GM19099 (cell line): ENCODE measurements around the gene PITPNC1.

Experiments
- POLR2A ChIP-seq: IDR thresholded peaks from 3 replicates; pipeline ENCODE4 v1.6.1; 2011; ENCODE audit warnings: low read depth; ENCODE audit not compliant: insufficient read length; ENCODE audit errors: extremely low read depth

PITPNC1 gene

DNA sequence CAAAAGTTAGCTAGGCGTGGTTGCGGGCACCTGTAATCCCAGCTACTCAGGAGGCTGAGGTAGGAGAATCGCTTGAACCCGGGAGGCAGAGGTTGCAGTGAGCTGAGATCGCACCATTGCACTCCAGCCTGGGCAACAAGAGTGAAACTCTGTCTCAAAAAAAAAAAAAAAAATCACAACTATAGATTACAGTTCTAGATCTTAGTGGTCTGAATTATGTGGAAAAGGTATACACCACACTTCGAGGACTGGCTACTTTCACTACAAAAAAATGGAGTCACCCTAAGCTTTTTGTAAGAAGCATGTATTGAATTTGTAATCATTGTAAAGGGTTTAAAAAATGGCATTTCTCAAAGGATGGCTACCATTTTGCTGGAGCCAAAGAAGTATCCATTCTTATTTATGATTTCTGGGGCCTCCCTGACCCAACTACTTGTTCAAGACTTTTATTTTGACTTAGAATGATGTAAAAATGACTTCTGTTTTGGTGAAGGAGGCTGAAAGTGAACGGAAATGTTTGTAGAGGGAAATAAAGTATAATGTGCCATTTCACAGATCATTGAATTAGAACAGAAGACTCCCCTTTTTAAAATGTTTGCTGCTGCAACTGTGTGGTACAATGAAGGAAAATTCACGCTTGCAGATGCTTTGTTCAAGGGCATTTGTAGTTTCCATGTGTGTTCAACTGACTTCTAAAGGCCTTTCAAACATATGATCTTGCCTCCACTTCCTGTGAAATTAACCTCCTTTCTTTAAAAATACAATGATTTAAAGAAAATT, 303.6 kb downstream of the PITPNC1 start:
- no peak for TF ChIP-seq POLR2A

DNA sequence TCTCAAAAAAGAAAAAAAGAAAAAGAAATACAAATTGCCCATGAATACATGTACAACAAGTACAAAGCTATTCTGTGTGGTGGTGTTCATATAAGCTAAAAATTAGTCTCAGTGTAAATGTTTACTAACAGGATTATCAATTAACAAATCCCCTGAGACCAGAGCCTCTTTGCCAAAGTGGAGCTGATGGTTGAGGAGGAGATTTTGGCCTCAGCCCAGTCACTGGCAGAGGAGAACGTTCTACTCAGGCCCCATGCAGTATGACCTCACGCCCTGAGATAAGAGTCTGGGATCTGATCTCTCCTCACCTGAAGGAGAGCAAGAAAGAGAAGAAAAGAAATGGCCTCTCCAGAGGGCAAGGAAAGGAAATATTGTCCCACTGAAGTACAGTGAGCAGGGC, 305.1 kb downstream of the PITPNC1 start:
- TF ChIP-seq POLR2A, result no peak

DNA sequence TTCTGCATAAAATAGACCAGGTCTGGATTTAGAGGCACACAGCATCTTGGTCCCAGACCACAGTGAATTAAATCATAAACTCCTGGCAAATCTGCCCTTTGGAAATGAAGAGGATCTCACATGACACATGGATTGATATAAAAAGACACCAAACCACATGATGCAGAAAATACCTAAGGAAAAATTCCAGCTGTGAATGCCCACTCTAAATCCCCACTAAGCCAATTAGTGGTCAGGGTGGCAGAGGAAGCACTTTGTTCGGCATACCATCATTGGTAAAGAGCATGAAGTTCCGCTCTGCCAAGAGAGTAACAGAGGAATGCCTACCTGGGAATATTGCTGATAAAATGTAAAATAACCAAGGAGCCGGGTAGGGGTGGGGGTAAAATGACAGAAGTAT, 308.3 kb downstream of the PITPNC1 start:
- no peak for TF ChIP-seq POLR2A

DNA sequence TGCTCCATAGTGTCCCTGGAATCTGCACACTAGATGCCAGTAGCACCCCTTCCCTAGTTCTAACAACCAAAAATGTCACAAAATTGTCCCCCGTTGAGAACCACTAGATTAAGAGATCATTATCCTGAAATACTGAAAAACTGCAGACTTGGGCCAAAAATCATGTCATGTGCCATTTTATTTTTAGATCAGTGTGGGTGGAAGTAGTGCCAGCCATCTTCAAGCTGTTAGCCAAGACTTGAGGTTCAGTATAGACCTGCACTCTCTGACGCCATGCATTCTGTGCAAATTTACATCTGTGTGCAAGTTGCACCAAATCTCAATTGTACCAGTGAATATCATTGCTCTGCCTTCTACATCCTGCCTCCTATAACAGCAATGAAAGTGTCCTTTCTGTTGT, 309.2 kb downstream of the PITPNC1 start:
- TF ChIP-seq POLR2A, result no peak

DNA sequence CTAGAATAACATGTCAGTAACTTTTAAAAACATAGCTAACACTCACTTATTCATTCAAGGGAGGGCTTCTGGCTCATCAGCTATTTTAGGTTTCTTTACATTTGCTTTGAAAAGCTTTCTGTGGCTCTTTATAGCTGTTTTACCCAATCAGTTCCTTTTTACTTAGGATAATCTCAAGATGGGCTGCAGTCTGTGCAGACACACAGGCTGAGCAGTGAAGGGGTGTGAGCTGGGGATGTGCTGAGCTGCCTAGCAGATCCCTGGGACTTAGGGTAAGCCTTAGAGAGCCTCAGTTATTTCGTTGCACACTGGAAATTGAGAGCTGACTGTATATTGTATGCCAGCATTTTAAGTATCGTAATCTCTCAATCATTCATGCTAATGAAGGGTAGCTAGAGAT, 310.4 kb downstream of the PITPNC1 start:
- TF ChIP-seq POLR2A, result no peak

DNA sequence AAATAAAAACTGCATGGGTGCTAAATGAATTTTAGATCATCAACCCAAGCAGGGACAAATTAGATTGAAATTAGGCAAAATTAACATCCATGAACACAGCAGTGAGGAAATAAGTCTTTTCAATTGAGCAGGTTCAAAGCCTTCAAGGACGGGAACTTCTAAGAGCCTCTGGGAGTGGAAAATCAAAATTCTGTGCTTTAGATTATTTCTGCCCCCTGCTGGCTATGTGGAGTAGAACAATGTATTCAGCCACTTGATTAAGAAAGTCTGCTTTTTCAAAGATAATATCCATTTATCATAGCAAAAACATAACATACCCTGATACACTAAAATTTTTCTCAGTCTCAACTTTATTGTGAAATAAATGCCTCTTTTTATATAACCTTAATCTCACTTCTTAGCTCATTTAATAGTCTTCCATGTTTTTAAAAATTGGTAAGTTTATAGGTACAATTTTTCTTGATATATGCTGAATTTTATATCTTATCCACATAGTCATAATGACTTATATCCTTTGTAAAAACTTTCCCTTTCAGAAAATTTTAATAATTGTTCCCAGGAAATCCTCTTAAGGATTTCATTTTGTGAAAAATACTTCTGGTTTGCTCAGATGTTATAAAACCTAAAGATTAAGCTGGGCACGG, 312.6 kb downstream of the PITPNC1 start:
- no peak for TF ChIP-seq POLR2A

DNA sequence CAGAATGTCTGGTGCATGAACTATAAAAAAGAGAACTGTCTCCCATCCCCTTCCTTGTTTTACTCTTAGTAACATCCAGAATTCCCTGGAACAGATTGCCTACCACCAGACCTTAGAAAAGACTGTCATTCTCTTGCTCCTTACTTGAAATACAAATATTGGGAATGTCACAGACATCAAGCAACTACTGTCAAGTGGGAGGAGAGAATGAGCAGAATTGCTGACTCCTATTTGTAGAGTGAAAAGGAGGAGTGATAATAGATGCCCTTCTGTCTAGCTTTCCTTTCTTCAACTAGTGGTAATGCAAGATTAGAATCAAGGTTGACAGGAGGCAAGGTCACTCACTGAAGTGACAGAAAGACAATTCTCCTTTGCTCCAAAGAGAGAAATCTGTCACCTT, 316.7 kb downstream of the PITPNC1 start:
- TF ChIP-seq POLR2A, result no peak

DNA sequence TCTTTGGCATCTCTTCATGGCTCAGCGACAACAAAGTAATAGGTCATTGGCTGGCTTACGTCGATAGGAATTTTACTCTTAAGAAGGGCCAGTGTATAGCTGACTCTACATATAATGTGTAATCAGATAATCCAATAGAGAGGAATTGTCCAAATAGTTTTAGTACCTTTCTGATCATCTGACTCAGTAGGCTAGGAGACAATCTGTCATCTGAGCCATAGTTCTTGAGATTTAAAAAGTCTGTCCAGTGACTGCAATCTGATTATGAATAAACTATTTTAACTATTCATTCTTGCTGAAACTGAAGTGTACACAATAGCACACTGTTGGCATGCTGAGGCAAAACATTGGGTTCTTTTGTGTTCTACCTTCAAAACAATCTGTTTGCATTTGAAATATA, 319.3 kb downstream of the PITPNC1 start:
- TF ChIP-seq POLR2A, result no peak

DNA sequence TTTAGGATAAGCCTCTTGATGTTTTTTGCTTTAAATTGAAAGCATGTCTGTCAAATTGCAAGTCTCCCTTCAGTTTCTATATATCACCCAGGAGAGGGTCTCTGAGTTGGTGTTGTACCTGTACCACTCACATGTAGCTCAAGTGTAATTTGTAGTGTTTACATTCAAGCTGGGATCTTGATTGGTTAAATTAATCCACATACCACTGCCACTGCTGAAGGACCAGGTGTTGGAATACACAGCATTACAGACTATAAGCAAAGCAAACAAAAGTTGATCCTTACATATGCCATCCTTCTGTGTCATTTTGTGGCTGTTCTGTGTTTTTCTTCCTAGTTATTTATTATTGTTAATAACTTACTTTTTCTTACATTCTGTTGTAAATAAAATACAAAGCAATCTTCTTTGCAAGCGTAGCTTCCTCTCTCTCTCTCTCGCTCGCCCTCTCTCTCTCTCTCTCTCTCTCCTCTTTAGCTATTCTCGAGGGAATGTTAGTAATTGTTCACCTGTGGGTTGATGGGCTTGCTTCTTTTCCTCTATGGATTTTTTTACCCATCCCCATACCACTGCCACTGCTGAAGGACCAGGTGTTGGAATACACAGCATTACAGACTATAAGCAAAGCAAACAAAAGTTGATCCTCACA, 319.9 kb downstream of the PITPNC1 start:
- TF ChIP-seq POLR2A, result no peak

DNA sequence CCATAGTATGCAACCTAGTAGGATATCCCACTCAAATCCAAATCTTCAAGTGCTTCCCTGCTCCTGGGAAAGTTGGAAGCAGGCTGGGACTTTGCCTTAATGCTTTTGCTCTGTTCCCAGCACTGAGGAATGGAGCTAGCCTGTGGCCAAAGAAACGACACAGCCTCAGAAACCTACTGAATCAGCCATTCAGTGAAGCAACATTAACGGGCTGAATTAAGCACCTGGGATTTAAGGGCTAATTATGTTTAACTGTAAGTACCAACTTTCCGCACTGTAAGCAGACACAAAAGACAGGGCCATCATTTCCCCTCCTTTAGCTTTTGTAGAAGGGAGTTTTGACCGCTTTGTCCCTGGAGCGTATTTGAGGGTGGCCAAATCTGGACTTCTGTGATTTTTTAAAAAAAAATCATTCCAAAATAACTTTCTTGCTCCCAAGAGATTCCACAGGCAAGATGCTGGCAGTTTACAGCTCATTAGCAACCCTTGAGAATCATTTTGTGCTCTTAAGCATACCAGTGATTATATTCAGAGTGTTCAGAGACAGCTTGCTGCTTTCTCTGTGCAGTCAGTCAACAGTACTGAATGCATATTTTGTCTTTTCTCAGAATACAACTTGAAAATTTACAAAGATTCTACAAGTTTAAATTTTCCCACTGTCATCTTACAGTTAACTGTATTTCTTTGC, 323.1 kb downstream of the PITPNC1 start:
- TF ChIP-seq POLR2A, result no peak

DNA sequence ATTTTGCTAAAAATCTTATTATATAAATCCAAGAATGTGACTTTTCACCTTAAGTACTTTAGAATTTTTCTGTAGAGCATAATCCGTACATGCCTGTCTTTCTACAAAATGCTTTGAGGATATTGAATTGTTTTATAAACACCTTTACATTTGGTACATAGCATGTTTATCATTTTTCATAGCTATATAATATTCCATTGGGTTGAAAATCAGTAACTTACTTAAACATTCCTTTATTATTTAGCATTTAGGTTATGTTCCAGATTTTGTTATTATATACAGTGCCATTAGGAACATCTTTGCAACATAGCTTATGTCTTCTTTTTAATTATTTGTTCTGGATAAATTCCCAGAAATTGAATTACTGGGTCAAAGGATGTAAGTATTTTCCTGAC, 323.6 kb downstream of the PITPNC1 start:
- TF ChIP-seq POLR2A, result no peak

DNA sequence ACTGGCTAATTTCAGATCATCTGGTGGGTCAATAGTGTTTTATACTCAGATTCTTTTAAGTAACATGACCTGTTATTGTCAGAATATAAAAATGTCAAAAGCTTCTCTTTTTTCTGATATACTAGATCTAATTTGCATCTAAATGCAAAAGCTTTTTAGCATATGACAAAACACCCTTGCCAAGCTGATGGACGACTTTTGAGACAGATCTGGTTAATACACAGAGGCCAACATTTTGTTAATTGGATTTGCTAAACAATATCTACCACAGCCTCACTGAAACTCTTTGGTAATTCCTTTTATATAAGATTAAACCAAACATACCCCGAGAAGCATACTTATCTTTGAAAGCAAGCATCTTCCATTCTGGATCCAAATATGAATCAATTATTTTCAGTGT, 330.4 kb downstream of the PITPNC1 start:
- TF ChIP-seq POLR2A, result no peak

DNA sequence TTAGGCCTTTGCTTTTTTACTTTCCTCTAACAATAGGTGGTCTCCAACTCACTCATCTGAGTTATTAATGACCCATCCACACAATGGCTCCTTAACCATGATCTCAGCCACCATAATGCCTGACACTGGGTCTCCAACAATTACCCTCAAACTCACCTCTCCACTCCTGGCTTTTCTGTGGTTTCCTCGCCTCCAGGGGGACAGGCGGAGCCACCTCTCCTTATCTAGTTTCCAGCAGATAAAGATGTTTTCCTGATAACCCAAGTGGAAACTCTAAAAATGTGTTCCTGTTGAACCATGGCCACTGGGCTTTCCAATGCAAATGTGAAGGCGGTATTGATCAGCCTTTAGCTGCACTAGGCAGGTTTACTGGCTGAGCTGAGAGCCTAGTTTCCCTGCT, 331.3 kb downstream of the PITPNC1 start:
- TF ChIP-seq POLR2A, result no peak

DNA sequence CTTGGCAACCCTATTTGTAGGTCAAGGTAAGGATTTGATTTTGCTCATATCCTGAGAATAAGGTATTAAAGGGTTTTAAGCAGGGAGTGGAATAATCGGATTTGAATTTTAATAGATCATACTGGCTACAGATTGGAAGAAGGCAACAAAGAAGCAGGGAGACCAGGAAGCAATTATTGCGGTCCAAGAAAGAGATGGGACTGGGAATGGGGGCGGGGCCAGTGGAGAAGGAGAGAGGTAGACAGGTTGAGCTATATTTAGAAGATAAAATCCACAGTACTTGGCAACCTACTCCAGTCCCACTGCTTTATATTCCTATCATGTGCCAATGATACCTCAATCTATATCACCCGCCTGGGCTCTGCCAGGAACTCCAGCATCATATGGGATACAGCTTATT, 334.8 kb downstream of the PITPNC1 start:
- TF ChIP-seq POLR2A, result no peak

DNA sequence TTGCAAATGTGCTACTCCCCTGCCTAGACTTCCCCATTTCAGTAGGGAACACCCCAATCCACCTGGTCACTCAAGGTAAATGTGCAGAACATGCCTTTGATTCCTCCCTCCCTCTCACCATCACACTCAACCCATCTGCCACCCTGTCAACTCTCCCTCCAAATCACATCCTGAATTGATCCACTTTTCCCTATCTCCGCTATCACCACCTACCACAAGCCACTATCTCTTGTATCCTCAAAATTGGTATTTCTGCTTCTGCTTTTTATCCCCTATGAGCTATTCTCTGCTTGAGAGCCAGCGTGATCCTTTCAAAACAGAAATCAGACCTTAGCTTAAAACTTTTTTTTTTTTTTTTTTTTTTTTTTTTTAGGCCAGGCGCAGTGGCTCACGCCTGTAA, 335.3 kb downstream of the PITPNC1 start:
- TF ChIP-seq POLR2A, result no peak
